Mesenteric fat pad (tissue), 1 donor: Measurements from ENCODE around the gene ESRRG. TPM values are rescaled to one million over a fixed set of nuclear protein-coding genes. Genes with fewer than 3 reads are reported as not detected.
"Not testable (repeated sequence)": the region's sequence is repeated elsewhere in the genome, so short reads cannot be mapped to it uniquely, and the experiment has no call there.

Experiments
- DNase-seq: peaks from one replicate; pipeline ENCODE4 v3.0.0-alpha.2; 2020; ENCODE audit warnings: low spot score
- total RNA-seq: library from RNA; stranded (reverse); fragmentation: NEBNext Ultra II Directional; extraction: Animal tissue kit (Norgen Biotek cat#: 25700); gene quantifications from one replicate; pipeline ENCODE4 v1.2.1, GENCODE V29; 2021
- donor health status: DM: yes; HTN: yes; CAD: no.

ESRRG gene
- total RNA-seq, 1 donor from 2014 or later, result 1.9 TPM

DNA sequence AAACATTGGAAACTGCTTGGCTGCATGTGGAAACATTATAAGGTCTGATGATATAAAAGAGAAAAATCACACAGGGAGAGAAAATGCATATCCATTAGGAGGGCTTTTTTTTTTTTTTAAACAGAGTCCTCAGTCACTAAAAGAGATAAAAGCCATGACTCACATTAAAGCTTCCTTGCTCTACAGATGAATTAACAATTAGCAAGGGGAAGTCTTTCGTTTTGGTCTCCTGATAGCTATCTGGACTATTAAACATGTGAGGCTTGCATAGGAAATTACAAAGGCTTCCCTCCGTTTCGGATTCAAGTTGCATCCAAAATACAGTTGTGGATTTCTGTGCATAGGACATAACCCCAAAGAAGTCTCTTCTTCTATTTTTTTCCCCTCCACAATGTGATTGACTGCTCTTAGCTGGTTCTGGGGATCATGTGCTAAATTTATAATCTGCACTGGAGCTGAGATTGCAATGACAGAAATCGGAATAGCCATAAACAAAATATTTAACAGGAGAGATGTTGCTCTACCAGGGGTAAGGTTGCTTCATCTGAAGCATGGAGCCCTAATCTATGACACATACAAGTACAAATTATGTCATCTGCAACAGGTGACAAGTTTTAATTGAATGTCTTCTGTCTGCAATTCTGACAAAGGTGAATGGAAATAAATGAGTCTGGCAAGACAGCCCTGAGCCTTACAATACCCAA, 146.8 kb downstream of the ESRRG start:
- DNase-seq, result no peak

DNA sequence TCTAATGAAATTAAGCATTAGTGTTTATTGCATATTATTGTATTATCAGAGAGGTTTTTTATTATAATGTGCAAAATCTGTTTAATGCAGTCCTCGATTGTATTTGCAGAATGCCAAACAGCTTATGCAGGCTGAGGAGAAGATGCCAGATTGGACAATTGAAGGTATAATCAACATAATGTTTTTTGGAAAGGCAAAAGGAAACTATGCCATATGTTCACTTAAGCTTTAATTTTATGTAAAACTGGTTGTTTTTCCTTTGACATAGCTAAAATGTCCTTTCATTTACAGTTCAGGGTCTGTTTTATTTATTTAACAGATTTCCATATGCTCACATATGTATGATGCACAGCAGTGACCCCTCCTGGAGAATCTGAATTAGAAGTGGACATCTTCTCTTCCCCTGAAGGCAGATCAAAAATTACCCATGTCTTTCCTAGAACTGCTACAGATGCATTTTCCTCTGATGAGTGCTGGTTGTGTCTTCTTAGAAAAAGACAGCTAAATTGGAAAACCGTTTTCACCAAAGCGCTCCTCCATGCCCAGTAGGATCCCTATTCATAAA, 156.5 kb downstream of the ESRRG start:
- DNase-seq, result no peak

DNA sequence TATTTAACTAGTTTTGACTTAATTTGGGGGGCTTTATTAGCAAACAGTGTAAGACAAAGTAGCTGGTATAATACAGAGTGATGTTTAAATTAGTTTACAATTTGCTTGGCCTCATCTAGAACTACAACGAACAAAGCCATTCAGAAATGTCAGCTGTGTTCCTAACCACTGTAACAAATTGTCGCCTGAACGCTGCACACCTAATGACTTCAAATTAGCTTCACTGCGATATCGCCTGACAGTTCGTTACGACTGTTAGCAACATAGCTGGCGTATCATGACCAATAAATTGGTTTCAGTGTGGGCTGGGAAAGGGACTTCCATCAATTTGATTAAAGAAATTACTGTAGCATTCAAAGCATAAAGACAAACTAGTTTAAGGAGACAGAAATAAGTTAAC, 160.1 kb downstream of the ESRRG start:
- no peak for DNase-seq

DNA sequence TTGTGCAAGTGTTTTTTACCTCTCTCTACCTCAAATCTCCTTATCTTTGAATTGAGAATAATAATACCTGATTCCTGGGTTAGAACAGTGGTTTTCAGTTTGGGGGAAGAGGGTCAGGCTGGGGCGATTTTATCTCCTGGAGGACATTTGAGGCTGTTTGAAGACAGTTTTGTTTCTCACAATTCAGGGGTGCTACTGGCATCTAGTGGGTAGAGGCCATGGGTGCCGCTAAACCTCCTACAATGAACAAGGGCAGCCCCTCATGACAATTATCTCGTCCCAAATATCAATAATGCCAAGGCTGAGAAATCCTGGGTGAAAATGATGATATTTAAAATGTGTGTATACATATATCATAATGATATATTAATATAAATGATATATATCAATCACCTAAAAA, 160.8 kb downstream of the ESRRG start:
- no peak for DNase-seq

DNA sequence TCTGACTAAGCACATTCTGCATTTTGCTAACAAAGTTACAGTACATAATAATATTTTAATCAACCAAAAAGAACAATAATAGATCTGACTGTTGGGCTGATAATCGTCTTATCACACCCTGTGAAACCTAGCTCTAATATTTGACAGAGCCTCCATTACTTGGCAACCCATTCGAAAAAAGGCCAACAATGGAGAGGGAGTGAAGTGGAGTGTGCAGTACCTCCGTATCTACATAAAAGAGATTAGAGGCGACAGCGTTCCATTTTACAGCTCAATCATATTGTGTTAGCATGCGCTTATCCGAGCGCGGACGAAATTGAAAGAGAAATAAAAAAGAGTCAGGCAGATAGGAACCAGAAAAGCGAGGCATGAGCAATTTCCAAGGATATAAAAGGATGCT, 162.7 kb downstream of the ESRRG start:
- no peak for DNase-seq

DNA sequence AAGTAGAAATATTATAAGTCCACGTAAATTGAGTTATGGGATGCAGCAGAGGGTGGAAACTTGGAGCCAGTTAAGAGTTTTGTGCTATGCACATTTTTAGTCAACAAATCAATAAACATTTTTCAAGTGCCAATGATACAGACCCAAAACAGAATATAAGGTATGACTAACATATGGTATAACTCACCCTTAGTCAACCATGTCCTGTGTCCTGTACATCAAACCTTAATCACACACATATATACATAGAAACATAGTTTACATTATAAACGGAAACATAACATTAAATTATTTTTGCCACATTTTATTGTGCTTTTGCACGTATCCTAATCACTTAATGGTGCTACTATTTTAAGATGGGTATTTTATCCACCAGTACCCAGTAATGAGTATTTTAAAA, 163.9 kb downstream of the ESRRG start:
- DNase-seq, result no peak

GRCh38 chr1:216555653-216556052, 167.6 kb downstream of the ESRRG start:
- DNase-seq, result no peak

GRCh38 chr1:216554934-216555333, 168.3 kb downstream of the ESRRG start:
- DNase-seq, result no peak

DNA sequence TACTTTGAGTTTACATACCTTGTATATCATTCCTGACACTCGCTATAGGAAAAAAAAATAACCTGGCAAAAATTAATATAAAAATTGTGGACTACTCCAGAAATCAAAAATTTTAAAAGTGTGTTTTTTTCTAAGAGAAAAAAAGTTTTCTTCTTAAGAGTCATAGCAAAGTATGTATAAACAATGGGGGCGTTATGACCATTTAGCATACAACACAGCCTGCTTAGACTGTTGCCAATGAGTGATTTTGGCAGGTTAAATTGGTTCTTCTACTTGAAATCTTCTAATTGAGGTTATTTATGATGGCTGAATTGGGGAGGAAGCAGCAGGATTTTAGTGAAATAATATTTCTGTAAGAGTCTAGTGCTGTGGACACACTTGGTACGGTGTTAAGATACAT, 169.5 kb downstream of the ESRRG start:
- DNase-seq, result no peak

DNA sequence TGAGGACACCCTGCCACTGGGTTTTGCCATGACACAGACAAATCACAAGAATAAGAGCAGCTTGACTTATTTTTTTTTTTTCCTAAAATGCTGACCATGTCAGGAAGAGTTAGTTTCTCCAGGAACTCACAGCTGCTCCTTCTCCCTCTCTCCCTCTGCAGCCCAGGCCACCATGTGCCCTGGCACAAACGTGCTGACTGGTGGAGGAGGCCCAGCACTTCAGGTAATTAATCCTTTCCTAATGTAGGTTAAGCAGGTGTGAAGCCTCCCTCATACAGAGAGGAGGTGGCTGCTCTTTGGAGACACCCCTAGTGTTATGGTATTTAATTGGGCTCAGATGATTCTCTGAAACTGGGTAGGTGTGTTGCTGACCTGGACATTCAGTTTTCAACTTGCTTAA, 170.2 kb downstream of the ESRRG start:
- no peak for DNase-seq

- no peak for DNase-seq
Observed at GRCh38 chr1:216549796-216550195, 173.4 kb downstream of the ESRRG start.

- DNase-seq, result no peak
Observed at GRCh38 chr1:216542741-216543140, 180.5 kb downstream of the ESRRG start.

- DNase-seq, result no peak
Observed at GRCh38 chr1:216542263-216542662, 181.0 kb downstream of the ESRRG start.

- no peak for DNase-seq
Observed at GRCh38 chr1:216535751-216536150, 187.5 kb downstream of the ESRRG start.

GRCh38 chr1:216535059-216535458, 188.2 kb downstream of the ESRRG start:
- DNase-seq, result no peak

DNA sequence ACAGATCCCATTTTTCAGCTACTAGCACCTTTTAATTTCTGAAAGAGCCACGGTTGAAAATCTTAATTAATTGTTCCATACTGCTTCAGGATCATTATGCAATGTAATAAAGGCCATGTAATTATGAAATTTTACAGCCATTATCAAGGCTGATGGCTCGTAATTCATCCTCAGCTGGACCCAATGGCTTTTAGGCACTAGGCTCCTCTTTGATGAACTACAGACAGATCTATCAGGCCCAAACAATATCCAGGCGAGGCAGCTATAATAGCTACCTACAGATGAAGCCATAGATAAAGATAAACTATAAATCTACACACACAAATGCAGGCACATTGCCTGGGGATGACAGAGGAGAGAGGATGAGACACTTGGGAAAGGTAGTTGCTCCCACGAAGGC, 189.5 kb downstream of the ESRRG start:
- no peak for DNase-seq

DNA sequence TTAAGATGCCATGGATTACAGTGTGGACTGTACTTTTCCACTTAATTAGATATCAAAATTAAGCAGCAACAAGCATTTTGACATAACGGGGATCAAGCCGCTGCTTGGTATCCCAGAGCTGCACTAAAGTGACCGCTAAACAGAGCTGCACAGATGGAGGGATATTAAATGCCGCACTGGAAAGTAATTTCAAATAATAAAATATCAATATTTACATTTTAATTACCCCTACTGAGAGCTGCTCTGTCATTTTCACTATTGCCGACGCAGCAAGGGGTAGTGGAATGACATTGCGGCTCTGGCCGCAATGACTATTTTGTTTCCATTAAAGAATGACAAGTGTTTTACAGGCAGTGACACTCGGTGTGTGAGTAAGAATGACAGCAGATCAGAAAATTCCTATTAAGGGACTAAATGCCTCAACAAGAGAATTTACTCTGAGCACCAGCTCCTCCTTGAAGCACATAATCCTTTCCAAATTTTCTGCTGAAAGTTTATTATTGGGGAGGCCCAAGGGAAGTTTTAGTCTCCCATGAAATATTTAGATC, 190.9 kb downstream of the ESRRG start:
- DNase-seq, result no peak

DNA sequence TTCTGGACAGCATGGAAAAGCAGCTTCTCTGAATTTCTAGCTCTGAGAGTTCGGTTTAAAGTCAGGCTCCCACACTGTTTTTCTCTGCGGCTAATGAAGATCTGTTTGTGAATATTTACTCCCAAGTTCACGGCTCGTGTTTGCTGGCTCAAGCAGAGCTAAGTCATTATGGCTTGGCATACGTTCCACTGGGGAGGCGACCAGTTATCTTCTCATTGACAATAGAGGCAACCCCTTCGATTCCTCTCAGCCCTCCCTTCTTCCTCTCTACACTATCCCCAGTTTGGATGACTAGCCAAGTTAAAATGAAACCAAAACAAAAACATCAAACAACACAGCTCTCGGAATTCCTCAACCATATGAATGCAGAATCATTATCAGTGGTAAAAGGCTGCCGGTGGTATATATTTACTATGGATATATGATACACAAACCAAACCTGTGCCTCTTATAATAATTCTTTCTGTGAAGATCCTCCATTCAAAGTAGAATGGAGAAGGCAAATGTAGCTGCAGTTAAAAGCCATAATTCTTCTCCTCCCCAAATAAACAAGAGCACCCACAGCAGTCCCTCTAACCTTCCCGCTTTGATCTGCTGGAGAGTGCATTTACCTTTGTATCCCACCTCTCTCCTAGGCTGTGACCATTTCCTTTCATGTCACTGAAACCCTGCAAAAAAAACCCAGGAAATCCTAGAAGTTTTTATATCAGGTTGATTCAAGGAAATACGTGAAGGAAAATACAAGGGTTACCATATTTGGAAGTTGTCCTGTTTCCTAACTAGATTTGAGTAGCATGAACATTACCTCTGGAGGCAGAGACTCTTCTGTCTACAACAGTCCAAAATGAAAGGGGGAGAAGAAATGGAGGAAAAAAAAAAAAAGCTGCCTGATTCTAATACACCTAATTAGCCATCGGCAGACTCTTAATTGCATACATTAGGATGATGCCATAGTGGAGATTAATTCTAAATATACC, 191.7 kb downstream of the ESRRG start:
- DNase-seq, result no peak

- not testable (repeated sequence) for DNase-seq
Observed at GRCh38 chr1:216529851-216530250, 193.4 kb downstream of the ESRRG start.

DNA sequence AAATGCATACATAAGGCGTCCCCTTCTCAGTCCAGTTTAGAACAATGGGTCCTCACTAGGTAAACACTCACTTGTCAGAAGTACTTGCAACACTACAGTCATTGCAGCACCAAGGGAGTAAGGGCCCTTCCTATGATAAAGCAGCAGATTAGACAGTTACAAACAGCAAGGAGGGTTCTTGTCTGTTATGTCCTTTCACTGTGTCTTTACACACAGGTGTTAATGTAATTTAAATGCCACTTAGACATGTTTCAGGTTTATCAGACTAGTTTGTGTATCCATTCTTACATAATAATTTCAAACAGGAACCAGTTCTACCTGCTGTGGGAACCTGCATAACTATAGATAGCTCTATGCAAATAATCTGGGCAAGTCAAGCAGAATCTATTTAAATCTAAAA, 194.4 kb downstream of the ESRRG start:
- DNase-seq, result no peak

GRCh38 chr1:216523449-216524190, 199.6 kb downstream of the ESRRG start:
- DNase-seq, result no peak
